IPS DF 6.9 (cell line): ENCODE data around the gene PTPRB.

ENCODE experiments used
- DNase-seq: peaks from one replicate; pipeline ENCODE4 v3.0.0-alpha.2; 2013; ENCODE audit warnings: low read depth, low spot score
- H3K27ac ChIP-seq: one replicate; pipeline ENCODE4 v1.5.1; 2013; ENCODE audit warnings: low read length, control low read depth
- H3K27me3 ChIP-seq: 2 replicates; pipeline ENCODE4 v1.6.1; 2013; ENCODE audit warnings: mild to moderate bottlenecking, low read length; ENCODE audit not compliant: control insufficient read depth, insufficient read depth
- H3K36me3 ChIP-seq: 2 replicates; pipeline ENCODE4 v1.6.1; 2013; ENCODE audit warnings: low read length; ENCODE audit not compliant: control insufficient read depth, insufficient read depth
- H3K4me1 ChIP-seq: 2 replicates; pipeline ENCODE4 v1.6.1; 2013; ENCODE audit warnings: low read length; ENCODE audit not compliant: control insufficient read depth, insufficient read depth
- H3K4me3 ChIP-seq: 2 replicates; pipeline ENCODE4 v1.5.1; 2013; ENCODE audit warnings: mild to moderate bottlenecking, low read length
- H3K9me3 ChIP-seq: 2 replicates; pipeline ENCODE4 v1.6.1; 2013; ENCODE audit warnings: low read length, inconsistent platforms; ENCODE audit not compliant: control insufficient read depth, insufficient read depth
- WGBS: extraction: QIAGEN DNeasy Blood & Tissue Kit; methylation state at CpG from one replicate; pipeline ENCODE4 v1.1.7; 2013; ENCODE audit warnings: mixed read lengths, missing lambda C conversion rate; ENCODE audit not compliant: insufficient read length, insufficient coverage; 5-methylcytosine and 5-hydroxymethylcytosine counted together

Gene PTPRB

GRCh38 chr12:70551731-70552130 lies 85.5 kb downstream of the PTPRB start:
- DNase-seq: no peak
- Histone ChIP-seq H3K4me1 (0 out of 2 replicates have a peak, but pooled peaks cover 2% of the 10 kb centered on the region), H3K27me3 (no peaks in the 10 kb centered on the region), H3K9me3 (no peaks in the 10 kb centered on the region), H3K27ac (no peak overlapping the region), H3K36me3 (no peaks in the 10 kb centered on the region), H3K4me3 (no peak overlapping the region)
- WGBS: no CpG with 5 or more reads among the region's 2 CpGs

DNA sequence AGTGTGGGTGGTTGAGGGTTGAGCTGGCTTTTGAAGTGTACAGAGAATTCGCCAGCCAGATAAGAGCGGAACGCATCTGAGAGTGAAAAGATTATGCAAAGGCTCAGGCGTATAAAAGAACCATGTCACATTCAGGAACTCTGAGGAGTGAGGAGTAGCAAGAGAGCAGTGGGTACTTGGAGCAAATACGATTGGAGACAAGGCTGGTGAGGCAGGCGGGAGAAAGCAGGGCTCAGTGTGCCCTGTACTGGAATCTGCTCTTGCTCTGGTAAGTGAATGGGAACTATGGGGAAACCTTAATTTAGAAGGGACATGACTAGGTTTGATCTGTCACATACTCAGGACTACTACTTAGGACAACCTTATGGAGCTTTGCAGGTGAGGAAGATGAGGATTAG lies 87.0 kb downstream of the PTPRB start:
- no CpG with 5 or more reads among the region's 6 CpGs for WGBS
- Histone ChIP-seq H3K9me3 (no peaks in the 10 kb centered on the region), H3K4me1 (0 out of 2 replicates have a peak, but pooled peaks cover 2% of the 10 kb centered on the region), H3K36me3 (no peaks in the 10 kb centered on the region), H3K4me3 (no peak overlapping the region), H3K27me3 (no peaks in the 10 kb centered on the region), H3K27ac (no peak overlapping the region)
- no peak for DNase-seq

- no peak overlapping the region for H3K27ac ChIP-seq
- H3K4me1 ChIP-seq: no peaks in the 10 kb centered on the region
- no peaks in the 10 kb centered on the region for H3K36me3 ChIP-seq
- DNase-seq: no peak
- H3K4me3 ChIP-seq: no peak overlapping the region
- H3K9me3 ChIP-seq: no peaks in the 10 kb centered on the region
- WGBS: 100% methylated on average over 2 of the region's 10 CpGs
- H3K27me3 ChIP-seq: no peaks in the 10 kb centered on the region
These were observed 87.7 kb downstream of the PTPRB start for GRCh38 chr12:70549340-70550179.

- no peak for DNase-seq
- no peak overlapping the region for H3K27ac ChIP-seq
- no peaks in the 10 kb centered on the region for H3K36me3 ChIP-seq
- H3K4me1 ChIP-seq: no peaks in the 10 kb centered on the region
- H3K4me3 ChIP-seq: no peak overlapping the region
- H3K27me3 ChIP-seq: no peaks in the 10 kb centered on the region
- H3K9me3 ChIP-seq: no peaks in the 10 kb centered on the region
- whole genome bisulfite sequencing: no CpG with 5 or more reads among the region's 6 CpGs
These were observed 93.8 kb downstream of the PTPRB start for GRCh38 chr12:70543444-70543843.

GRCh38 chr12:70540996-70541395 lies 96.2 kb downstream of the PTPRB start:
- no peaks in the 10 kb centered on the region for H3K36me3 ChIP-seq
- no peaks in the 10 kb centered on the region for H3K27me3 ChIP-seq
- H3K4me1 ChIP-seq: no peaks in the 10 kb centered on the region
- H3K4me3 ChIP-seq: no peak overlapping the region
- no peak for DNase-seq
- WGBS: no CpG with 5 or more reads among the region's 1 CpG
- no peak overlapping the region for H3K27ac ChIP-seq
- no peaks in the 10 kb centered on the region for H3K9me3 ChIP-seq

GRCh38 chr12:70536650-70537049 lies 100.6 kb downstream of the PTPRB start:
- H3K36me3 ChIP-seq: no peaks in the 10 kb centered on the region
- no peak overlapping the region for H3K4me3 ChIP-seq
- DNase-seq: no peak
- H3K4me1 ChIP-seq: no peaks in the 10 kb centered on the region
- no CpG with 5 or more reads among the region's 10 CpGs for WGBS
- H3K9me3 ChIP-seq: no peaks in the 10 kb centered on the region
- H3K27ac ChIP-seq: no peak overlapping the region
- no peaks in the 10 kb centered on the region for H3K27me3 ChIP-seq

DNA sequence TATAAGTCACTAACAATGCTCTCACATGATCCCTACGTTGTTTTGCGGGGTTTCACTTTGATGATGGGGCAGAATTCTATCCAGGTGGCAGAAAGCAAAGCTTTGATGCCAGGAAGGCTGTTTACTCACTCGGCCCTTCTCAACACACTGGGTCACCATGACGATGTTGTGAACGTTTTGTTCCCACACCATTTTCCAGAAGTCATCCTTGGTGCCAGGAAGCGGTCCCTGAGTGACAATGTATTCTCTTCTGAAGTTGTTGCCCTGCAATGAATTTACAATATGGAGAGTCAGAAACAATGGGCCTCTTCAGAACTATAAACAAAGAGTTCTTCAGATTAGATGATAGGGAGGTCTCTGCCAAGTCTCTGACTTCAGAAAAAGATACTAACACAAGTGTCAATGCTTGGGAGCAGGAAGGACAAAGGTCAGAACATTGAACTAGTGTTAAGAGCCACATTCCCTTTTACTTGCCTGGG lies 101.3 kb downstream of the PTPRB start:
- H3K27ac ChIP-seq: no peak overlapping the region
- no peaks in the 10 kb centered on the region for H3K9me3 ChIP-seq
- no peaks in the 10 kb centered on the region for H3K36me3 ChIP-seq
- WGBS: no CpG with 5 or more reads among the region's 6 CpGs
- H3K4me1 ChIP-seq: no peaks in the 10 kb centered on the region
- no peak for DNase-seq
- H3K4me3 ChIP-seq: no peak overlapping the region
- no peaks in the 10 kb centered on the region for H3K27me3 ChIP-seq

DNA sequence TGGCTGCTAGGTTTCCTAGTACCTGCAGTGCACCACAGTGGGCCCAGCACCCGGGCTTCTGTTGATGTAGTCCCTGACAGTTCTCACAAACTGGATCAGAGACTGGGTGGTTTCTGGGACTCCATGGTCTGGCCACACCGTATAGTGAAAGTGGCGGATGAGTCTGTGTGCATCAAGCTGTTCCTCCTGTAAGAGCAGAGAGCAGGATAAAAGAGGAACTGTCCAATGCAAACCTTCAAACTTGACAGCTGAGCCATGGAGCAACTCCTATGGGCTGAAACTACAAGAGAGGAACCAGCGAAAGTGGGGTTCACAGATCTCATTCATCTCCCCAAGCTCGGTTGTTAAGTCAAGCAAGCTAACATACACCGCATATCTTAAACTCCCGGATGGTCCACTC lies 102.8 kb downstream of the PTPRB start:
- DNase-seq: no peak
- Histone ChIP-seq H3K36me3 (no peaks in the 10 kb centered on the region), H3K4me1 (no peaks in the 10 kb centered on the region), H3K9me3 (no peaks in the 10 kb centered on the region), H3K4me3 (no peak overlapping the region), H3K27ac (no peak overlapping the region), H3K27me3 (no peaks in the 10 kb centered on the region)
- WGBS: no CpG with 5 or more reads among the region's 7 CpGs

GRCh38 chr12:70529647-70530046 lies 107.6 kb downstream of the PTPRB start:
- Histone ChIP-seq H3K4me1 (no peaks in the 10 kb centered on the region), H3K9me3 (no peaks in the 10 kb centered on the region), H3K27me3 (no peaks in the 10 kb centered on the region), H3K4me3 (no peak overlapping the region), H3K27ac (no peak overlapping the region), H3K36me3 (no peaks in the 10 kb centered on the region)
- no peak for DNase-seq
- WGBS: no CpG with 5 or more reads among the region's 3 CpGs

- DNase-seq: no peak
- Histone ChIP-seq H3K27ac (no peak overlapping the region), H3K27me3 (no peaks in the 10 kb centered on the region), H3K36me3 (no peaks in the 10 kb centered on the region), H3K4me1 (no peaks in the 10 kb centered on the region), H3K4me3 (no peak overlapping the region), H3K9me3 (no peaks in the 10 kb centered on the region)
- no CpG with 5 or more reads among the region's 1 CpG for WGBS
These were observed 116.4 kb downstream of the PTPRB start for GRCh38 chr12:70520847-70521246.

DNA sequence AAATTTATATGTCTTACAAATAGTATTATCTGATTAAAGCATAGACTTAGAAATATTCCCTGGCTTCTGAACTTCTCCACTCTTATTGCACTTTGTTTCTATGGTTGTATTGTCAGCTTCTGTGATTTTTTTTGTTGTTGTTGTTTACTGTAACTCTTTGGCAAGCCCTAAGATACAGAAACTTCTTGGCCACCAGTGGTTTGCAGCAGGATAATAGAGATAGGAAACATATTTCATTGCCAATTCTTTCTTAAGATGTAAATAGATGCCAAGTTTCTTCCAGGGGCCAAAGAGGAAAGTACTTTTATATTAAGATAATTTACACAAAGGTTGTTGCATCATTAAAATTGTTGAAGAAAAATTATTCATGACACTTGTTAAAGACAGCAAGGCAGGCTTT lies 123.8 kb downstream of the PTPRB start:
- Histone ChIP-seq H3K36me3 (no peaks in the 10 kb centered on the region), H3K27me3 (no peaks in the 10 kb centered on the region), H3K9me3 (no peaks in the 10 kb centered on the region), H3K4me3 (no peak overlapping the region), H3K4me1 (no peaks in the 10 kb centered on the region), H3K27ac (no peak overlapping the region)
- DNase-seq: no peak
